ENCODE data around the gene TMEM270. TPM values are rescaled to one million over a fixed set of nuclear protein-coding genes. Genes with fewer than 3 reads are reported as not detected.

The TMEM270 gene
- total RNA-seq, 1 experiment from 2014 or later: 1.1 TPM

DNA sequence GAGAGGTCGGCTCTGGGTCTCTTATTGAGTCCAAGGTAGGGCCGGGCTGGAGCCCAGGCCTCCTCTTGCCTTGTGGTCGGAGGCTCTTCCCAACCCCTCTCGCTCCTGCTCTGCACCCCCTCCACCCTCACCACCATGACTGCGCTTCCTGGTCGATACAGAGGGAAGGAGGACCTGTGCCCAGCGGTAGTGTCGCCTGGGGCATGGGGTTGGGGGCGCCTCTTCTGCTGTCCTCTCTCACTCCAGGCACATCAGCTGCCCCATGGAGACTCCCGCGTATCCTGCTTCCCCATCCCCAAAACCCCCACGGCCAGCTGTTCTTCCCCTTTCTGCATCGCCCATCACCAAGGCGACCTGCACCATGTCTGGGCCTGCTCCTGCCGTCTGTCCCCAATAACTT, 44.4 kb downstream of the TMEM270 start:
- no peak overlapping the region for H3K9ac ChIP-seq (ENCODE audit: low read length)
- ChIA-PET RAD21 (ENCODE audit: low non-redundant PET in 1 of 2, low total read pairs in 2 of 2, uncharacterized antibody in 2 of 2, unreplicated experiment in 2 of 2) (no interaction called here), POLR2A (no interaction called here), CTCF (no interaction called here)
- H3K9me2 ChIP-seq (ENCODE audit: insufficient read depth): no peaks in the 10 kb centered on the region
- H3K9me3 ChIP-seq (ENCODE audit: control insufficient read depth in 1 of 2, insufficient read depth in 1 of 2, low read depth in 1 of 2, low read length in 2 of 2): no peaks in the 10 kb centered on the region
- H3K4me3 ChIP-seq (replicated peaks in 1 of 2; ENCODE audit: low read depth in 1 of 2, low read length in 2 of 2): no peak overlapping the region
- ATAC-seq (no peak), DNase-seq (ENCODE audit: low read depth, low spot score) (no peak)
- H4K20me1 ChIP-seq (ENCODE audit: insufficient read depth): no peaks in the 10 kb centered on the region
- H3K79me2 ChIP-seq (ENCODE audit: insufficient read depth, low read length): no peaks in the 10 kb centered on the region
- H3K27ac ChIP-seq (ENCODE audit: low read depth, low read length): no peak overlapping the region
- no peak overlapping the region for H2AFZ ChIP-seq (ENCODE audit: low read depth, low read length, poor library complexity, severe bottlenecking)
- H3K36me3 ChIP-seq (ENCODE audit: control insufficient read depth in 1 of 2, insufficient read depth in 2 of 2, low read length in 2 of 2): no peaks in the 10 kb centered on the region
- no TSS peak for BruUV-seq (replicated peaks)
- no peak overlapping the region for H3K4me2 ChIP-seq (ENCODE audit: low read length)
- no peaks in the 10 kb centered on the region for H3K4me1 ChIP-seq (ENCODE audit: control insufficient read depth in 1 of 2, insufficient read depth in 2 of 2, low read length in 2 of 2)
- H3K27me3 ChIP-seq (ENCODE audit: insufficient read depth, low read length): no peaks in the 10 kb centered on the region
- intact Hi-C loops (cut with micrococcal nuclease): no loop called here
- TF ChIP-seq SP1 (IDR thresholded peaks at IDR 0.05; ENCODE audit: low read depth) (no peak), ELF1 (IDR thresholded peaks at IDR 0.05; ENCODE audit: borderline replicate concordance, low read depth) (no peak), CBX3 (IDR thresholded peaks at IDR 0.05; ENCODE audit: low read depth) (no peak), POLR2AphosphoS5 (IDR thresholded peaks at IDR 0.05; ENCODE audit: low read depth, low read length) (no peak), ZNF274 (IDR thresholded peaks at IDR 0.05; ENCODE audit: low read depth, low read length) (no peak), EZH2 (IDR thresholded peaks at IDR 0.05) (no peak)
- TF ChIP-seq, protein P1, sequence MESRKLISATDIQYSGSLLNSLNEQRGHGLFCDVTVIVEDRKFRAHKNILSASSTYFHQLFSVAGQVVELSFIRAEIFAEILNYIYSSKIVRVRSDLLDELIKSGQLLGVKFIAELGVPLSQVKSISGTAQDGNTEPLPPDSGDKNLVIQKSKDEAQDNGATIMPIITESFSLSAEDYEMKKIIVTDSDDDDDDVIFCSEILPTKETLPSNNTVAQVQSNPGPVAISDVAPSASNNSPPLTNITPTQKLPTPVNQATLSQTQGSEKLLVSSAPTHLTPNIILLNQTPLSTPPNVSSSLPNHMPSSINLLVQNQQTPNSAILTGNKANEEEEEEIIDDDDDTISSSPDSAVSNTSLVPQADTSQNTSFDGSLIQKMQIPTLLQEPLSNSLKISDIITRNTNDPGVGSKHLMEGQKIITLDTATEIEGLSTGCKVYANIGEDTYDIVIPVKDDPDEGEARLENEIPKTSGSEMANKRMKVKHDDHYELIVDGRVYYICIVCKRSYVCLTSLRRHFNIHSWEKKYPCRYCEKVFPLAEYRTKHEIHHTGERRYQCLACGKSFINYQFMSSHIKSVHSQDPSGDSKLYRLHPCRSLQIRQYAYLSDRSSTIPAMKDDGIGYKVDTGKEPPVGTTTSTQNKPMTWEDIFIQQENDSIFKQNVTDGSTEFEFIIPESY (IDR thresholded peaks at IDR 0.05; ENCODE audit: extremely low read depth, insufficient replicate concordance, low read length): no peak

DNA sequence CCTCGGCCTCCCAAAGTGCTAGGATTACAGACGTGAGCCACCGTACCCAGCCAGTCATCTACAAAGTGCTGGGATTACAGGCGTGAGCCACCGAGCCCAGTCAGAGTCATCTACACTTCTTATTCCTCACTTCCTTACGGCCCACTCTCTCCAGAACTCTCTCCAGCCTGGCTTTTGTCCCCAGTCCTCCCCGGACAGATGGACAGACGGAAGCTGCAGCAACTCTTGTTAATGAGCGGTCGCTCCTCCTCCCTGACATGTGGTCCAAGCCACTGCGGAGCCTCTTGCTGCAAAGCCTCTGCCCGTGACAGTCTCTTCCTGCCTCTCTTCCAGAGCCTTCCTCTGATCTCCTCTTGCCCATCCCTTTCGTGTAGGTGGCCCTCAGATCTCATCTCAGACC, 45.9 kb downstream of the TMEM270 start:
- no TSS peak for BruUV-seq (replicated peaks)
- POLR2A ChIA-PET: no interaction called here
- H3K9me3 ChIP-seq (ENCODE audit: control insufficient read depth in 1 of 2, insufficient read depth in 1 of 2, low read depth in 1 of 2, low read length in 2 of 2): no peaks in the 10 kb centered on the region
- no peaks in the 10 kb centered on the region for H3K79me2 ChIP-seq (ENCODE audit: insufficient read depth, low read length)
- RAD21 ChIA-PET (ENCODE audit: low non-redundant PET in 1 of 2, low total read pairs in 2 of 2, uncharacterized antibody in 2 of 2, unreplicated experiment in 2 of 2): no interaction called here
- no peak overlapping the region for H3K4me2 ChIP-seq (ENCODE audit: low read length)
- no peaks in the 10 kb centered on the region for H3K27me3 ChIP-seq (ENCODE audit: insufficient read depth, low read length)
- H3K9me2 ChIP-seq (ENCODE audit: insufficient read depth): no peaks in the 10 kb centered on the region
- H3K4me3 ChIP-seq (replicated peaks in 1 of 2; ENCODE audit: low read depth in 1 of 2, low read length in 2 of 2): no peak overlapping the region
- H3K27ac ChIP-seq (ENCODE audit: low read depth, low read length): no peak overlapping the region
- no peaks in the 10 kb centered on the region for H4K20me1 ChIP-seq (ENCODE audit: insufficient read depth)
- no peak for TF ChIP-seq YY1 (IDR thresholded peaks at IDR 0.05; ENCODE audit: extremely low read depth, insufficient replicate concordance, low read depth, low read length)
- no peak for TF ChIP-seq RAD21 (IDR thresholded peaks at IDR 0.05; ENCODE audit: low read depth)
- no peak for TF ChIP-seq SIN3A (IDR thresholded peaks at IDR 0.05; ENCODE audit: low read depth)
- no peak for TF ChIP-seq ZFX (IDR thresholded peaks at IDR 0.05)
- TF ChIP-seq FOSL1 (IDR thresholded peaks at IDR 0.05; ENCODE audit: low read depth): no peak
- TF ChIP-seq, protein P2, sequence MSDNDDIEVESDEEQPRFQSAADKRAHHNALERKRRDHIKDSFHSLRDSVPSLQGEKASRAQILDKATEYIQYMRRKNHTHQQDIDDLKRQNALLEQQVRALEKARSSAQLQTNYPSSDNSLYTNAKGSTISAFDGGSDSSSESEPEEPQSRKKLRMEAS (IDR thresholded peaks at IDR 0.05): no peak
- no peak for TF ChIP-seq ZNF274 (IDR thresholded peaks at IDR 0.05; ENCODE audit: low read depth, low read length)
- TF ChIP-seq CEBPB (IDR thresholded peaks at IDR 0.05; ENCODE audit: low read depth): no peak
- CTCF ChIA-PET: no interaction called here
- H2AFZ ChIP-seq (ENCODE audit: low read depth, low read length, poor library complexity, severe bottlenecking): no peak overlapping the region
- no peak overlapping the region for H3K9ac ChIP-seq (ENCODE audit: low read length)
- no peaks in the 10 kb centered on the region for H3K4me1 ChIP-seq (ENCODE audit: control insufficient read depth in 1 of 2, insufficient read depth in 2 of 2, low read length in 2 of 2)
- ATAC-seq: no peak
- DNase-seq (ENCODE audit: low read depth, low spot score): no peak
- intact Hi-C loops (cut with micrococcal nuclease): no loop called here
- H3K36me3 ChIP-seq (ENCODE audit: control insufficient read depth in 1 of 2, insufficient read depth in 2 of 2, low read length in 2 of 2): no peaks in the 10 kb centered on the region

Data from HCT116 (cell line).